Measurements from ENCODE around the gene ITGB3. TPM values are rescaled to one million over a fixed set of nuclear protein-coding genes. Genes with fewer than 3 reads are reported as not detected.

The ITGB3 gene
- total RNA-seq, 2 donors from 2014 or later: 3.4 to 12.4 TPM

- no peak for TF ChIP-seq POLR2AphosphoS5 (IDR thresholded peaks at IDR 0.05)
- Histone ChIP-seq H3K27ac (no peak overlapping the region), H3K9me3 (no peaks in the 10 kb centered on the region), H3K27me3 (replicated peaks; ENCODE audit: insufficient read depth) (no peaks in the 10 kb centered on the region), H3K36me3 (no peaks in the 10 kb centered on the region), H3K4me1 (replicated peaks) (no peaks in the 10 kb centered on the region), H3K4me3 (no peak overlapping the region)
- DNase-seq (ENCODE audit: low spot score): no peak
- intact Hi-C loops (cut with DNase I): no loop called here
- WGBS: 81% methylated on average over 1 of the region's 1 CpG
Observed at GRCh38 chr17:47251421-47251940, 2.1 kb upstream of the ITGB3 start.

- no peaks in the 10 kb centered on the region for H3K27me3 ChIP-seq (replicated peaks; ENCODE audit: insufficient read depth)
- no peaks in the 10 kb centered on the region for H3K36me3 ChIP-seq
- DNase-seq (ENCODE audit: low spot score): no peak
- WGBS: 100% methylated on average over 1 of the region's 1 CpG
- H3K4me3 ChIP-seq: no peak overlapping the region
- TF ChIP-seq, protein P1, sequence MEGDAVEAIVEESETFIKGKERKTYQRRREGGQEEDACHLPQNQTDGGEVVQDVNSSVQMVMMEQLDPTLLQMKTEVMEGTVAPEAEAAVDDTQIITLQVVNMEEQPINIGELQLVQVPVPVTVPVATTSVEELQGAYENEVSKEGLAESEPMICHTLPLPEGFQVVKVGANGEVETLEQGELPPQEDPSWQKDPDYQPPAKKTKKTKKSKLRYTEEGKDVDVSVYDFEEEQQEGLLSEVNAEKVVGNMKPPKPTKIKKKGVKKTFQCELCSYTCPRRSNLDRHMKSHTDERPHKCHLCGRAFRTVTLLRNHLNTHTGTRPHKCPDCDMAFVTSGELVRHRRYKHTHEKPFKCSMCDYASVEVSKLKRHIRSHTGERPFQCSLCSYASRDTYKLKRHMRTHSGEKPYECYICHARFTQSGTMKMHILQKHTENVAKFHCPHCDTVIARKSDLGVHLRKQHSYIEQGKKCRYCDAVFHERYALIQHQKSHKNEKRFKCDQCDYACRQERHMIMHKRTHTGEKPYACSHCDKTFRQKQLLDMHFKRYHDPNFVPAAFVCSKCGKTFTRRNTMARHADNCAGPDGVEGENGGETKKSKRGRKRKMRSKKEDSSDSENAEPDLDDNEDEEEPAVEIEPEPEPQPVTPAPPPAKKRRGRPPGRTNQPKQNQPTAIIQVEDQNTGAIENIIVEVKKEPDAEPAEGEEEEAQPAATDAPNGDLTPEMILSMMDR (IDR thresholded peaks at IDR 0.05): no peak
- TF ChIP-seq POLR2A (IDR thresholded peaks at IDR 0.05) (no peak), POLR2AphosphoS5 (IDR thresholded peaks at IDR 0.05) (no peak)
- intact Hi-C loops (cut with DNase I): no loop called here
- H3K27ac ChIP-seq: no peak overlapping the region
- no peaks in the 10 kb centered on the region for H3K9me3 ChIP-seq
- no peaks in the 10 kb centered on the region for H3K4me1 ChIP-seq (replicated peaks)
Observed at GRCh38 chr17:47252209-47252608, 1.4 kb upstream of the ITGB3 start.

DNA sequence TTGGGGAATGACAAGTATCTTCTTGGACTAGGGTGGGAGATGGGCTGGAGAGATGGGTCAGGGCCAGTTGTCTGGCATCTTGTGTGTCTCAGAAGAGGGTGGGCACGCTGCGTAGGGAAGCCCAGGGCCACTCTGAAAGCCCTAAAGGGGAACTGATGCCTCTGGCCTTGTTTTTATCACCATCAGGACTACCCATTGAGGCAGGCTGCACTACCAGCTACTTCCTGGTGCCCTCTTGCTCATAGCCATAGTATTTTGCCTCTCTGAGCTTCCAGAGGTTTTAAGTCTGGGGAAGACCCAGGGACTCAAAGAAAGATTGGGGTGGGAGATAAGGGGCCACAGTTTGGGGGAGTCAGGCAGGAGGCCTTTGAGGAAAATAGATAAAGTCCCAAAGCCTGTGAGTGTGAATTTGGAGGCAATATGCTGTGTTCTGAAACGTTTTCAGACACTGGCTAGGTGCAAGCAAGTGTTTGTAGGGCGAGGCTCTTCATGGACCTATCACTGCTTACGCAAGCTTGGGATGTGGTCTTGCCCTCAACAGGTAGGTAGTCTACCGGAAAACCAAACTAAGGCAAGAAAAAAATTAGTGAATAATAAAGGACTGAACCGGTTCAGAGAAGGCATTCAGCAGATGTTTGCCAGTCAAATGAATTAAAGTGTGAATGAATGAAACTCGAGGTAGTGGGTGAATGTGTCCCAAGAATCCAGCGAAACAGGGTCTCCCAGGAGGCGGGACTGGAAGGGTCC is 688 bp upstream of the ITGB3 start:
- Histone ChIP-seq H3K27me3 (replicated peaks; ENCODE audit: insufficient read depth) (no peaks in the 10 kb centered on the region), H3K27ac (no peak overlapping the region), H3K4me3 (peak overlapping the region; percentile 42 to 47), H3K4me1 (replicated peaks) (no peaks in the 10 kb centered on the region), H3K9me3 (no peaks in the 10 kb centered on the region), H3K36me3 (no peaks in the 10 kb centered on the region)
- intact Hi-C loops (cut with DNase I): no loop called here
- TF ChIP-seq POLR2AphosphoS5 (IDR thresholded peaks at IDR 0.05): no peak
- TF ChIP-seq, protein P1 (IDR thresholded peaks at IDR 0.05): no peak
- DNase-seq (ENCODE audit: low spot score): no peak
- 67% methylated on average over 10 of the region's 10 CpGs for WGBS

- Histone ChIP-seq H3K27me3 (replicated peaks; ENCODE audit: insufficient read depth) (no peaks in the 10 kb centered on the region), H3K4me1 (replicated peaks) (no peaks in the 10 kb centered on the region), H3K36me3 (no peaks in the 10 kb centered on the region), H3K9me3 (no peaks in the 10 kb centered on the region), H3K27ac (peak overlapping the region; percentile 34 to 53), H3K4me3 (peak overlapping the region; percentile 42 to 47)
- TF ChIP-seq POLR2A (IDR thresholded peaks at IDR 0.05) (no peak), POLR2AphosphoS5 (IDR thresholded peaks at IDR 0.05) (no peak)
- TF ChIP-seq, protein P1 (IDR thresholded peaks at IDR 0.05): no peak
- intact Hi-C loops (cut with DNase I): no loop called here
- WGBS: 10% methylated on average over 15 of the region's 15 CpGs
- DNase-seq (ENCODE audit: low spot score): no peak
Observed at GRCh38 chr17:47254403-47254943, 846 bp downstream of the ITGB3 start.

DNA sequence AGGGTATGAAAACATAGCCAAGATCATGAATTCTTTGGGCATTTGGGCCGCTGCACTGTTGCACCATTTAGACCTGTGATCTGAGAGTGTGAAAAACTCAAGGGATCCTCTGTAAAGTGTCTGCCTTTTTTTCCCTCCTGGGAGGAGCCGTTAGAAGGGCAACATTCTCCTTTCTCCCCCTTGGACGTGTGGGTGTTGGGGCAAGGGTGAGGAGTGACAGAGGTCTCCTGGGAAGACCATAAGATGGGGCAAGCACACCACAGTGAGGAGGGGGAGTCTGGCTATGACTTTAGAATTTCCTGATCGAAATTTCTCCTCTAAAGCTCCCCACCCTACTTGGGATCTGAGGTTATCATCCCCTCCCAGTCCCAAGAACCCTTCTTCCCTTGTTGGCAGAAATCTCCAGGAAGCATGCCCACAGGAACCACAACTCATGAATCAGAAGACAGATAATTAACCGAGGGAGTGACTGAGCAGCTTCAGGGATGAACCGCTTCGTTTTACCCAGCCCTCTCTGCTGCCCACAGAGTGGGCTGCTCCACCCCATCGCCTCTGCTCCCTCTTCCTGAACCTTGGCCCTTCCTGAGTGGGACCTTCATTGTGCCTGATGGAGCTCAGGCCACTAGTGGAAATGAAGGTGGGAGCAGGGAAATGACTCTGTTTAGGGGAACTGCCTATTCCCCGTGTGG is 4.2 kb downstream of the ITGB3 start:
- no peak for DNase-seq (ENCODE audit: low spot score)
- H3K4me3 ChIP-seq: no peak overlapping the region
- H3K36me3 ChIP-seq: no peaks in the 10 kb centered on the region
- no peaks in the 10 kb centered on the region for H3K9me3 ChIP-seq
- intact Hi-C loops (cut with DNase I): no loop called here
- 32% methylated on average over 9 of the region's 9 CpGs for WGBS
- no peak for TF ChIP-seq POLR2AphosphoS5 (IDR thresholded peaks at IDR 0.05)
- no peak for TF ChIP-seq POLR2A (IDR thresholded peaks at IDR 0.05)
- TF ChIP-seq, protein P1 (IDR thresholded peaks at IDR 0.05): no peak
- no peaks in the 10 kb centered on the region for H3K27me3 ChIP-seq (replicated peaks; ENCODE audit: insufficient read depth)
- no peak overlapping the region for H3K27ac ChIP-seq
- H3K4me1 ChIP-seq (replicated peaks): no peaks in the 10 kb centered on the region
